Natural killer cell (primary cell): ENCODE results near the gene SOX13. TPM values are rescaled to one million over a fixed set of nuclear protein-coding genes. Genes with fewer than 3 reads are reported as not detected.

Experiments
- ATAC-seq, 3 donors: fragments of 150-1000 bp in 2 of 3; fragments of 200-7000 bp in 1 of 3; cut with Tn5 transposase; 1 replicate in 1 of 3; 2 replicates in 2 of 3; pipeline ENCODE4 v1.10.0; 2021; ENCODE audit warnings: mild to moderate bottlenecking in 2 of 3, moderate library complexity in 2 of 3
- DNase-seq, 2 donors: peaks; one replicate each; pipeline versions ENCODE4 v3.0.0 to v3.0.0-alpha.2; 2013 to 2021; ENCODE audit warnings: mixed read lengths in 1 of 2
- H3K27ac ChIP-seq: one replicate; pipeline ENCODE4 v1.5.1; 2013; ENCODE audit warnings: mild to moderate bottlenecking, low read length
- H3K27me3 ChIP-seq: one replicate; pipeline ENCODE4 v1.6.1; 2013; ENCODE audit warnings: low read length; ENCODE audit not compliant: control insufficient read depth, insufficient read depth
- H3K36me3 ChIP-seq: one replicate; pipeline ENCODE4 v1.6.1; 2013; ENCODE audit warnings: low read length; ENCODE audit not compliant: control insufficient read depth, insufficient read depth
- H3K4me1 ChIP-seq: one replicate; pipeline ENCODE4 v1.6.1; 2013; ENCODE audit warnings: low read length; ENCODE audit not compliant: control insufficient read depth, insufficient read depth
- H3K4me3 ChIP-seq: one replicate; pipeline ENCODE4 v1.5.1; 2013; ENCODE audit warnings: low read length
- H3K9me3 ChIP-seq: one replicate; pipeline ENCODE4 v1.6.1; 2013; ENCODE audit warnings: low read length; ENCODE audit not compliant: control insufficient read depth, insufficient read depth
- H3K27ac Mint-ChIP-seq, 2 donors: one replicate each; pipeline ENCODE4 v1.8.0; 2022; ENCODE audit warnings: mild to moderate bottlenecking in 2 of 2, mixed read lengths in 2 of 2, moderate library complexity in 1 of 2
- H3K27me3 Mint-ChIP-seq, 2 donors: one replicate each; pipeline ENCODE4 v1.8.0; 2022; ENCODE audit warnings: low read depth in 2 of 2, mixed read lengths in 2 of 2
- H3K36me3 Mint-ChIP-seq: one replicate; pipeline ENCODE4 v1.8.0; 2022; ENCODE audit warnings: mixed read lengths
- H3K4me1 Mint-ChIP-seq, 2 donors: one replicate each; pipeline ENCODE4 v1.8.0; 2022; ENCODE audit warnings: mixed read lengths in 2 of 2
- H3K4me3 Mint-ChIP-seq: one replicate; pipeline ENCODE4 v1.8.0; 2022; ENCODE audit warnings: mild to moderate bottlenecking, moderate library complexity, mixed read lengths
- H3K9me3 Mint-ChIP-seq, 2 donors: one replicate each; pipeline ENCODE4 v1.8.0; 2022; ENCODE audit warnings: mixed read lengths in 2 of 2
- CTCF ChIP-seq: fragments of 200-600 bp; IDR thresholded peaks from one replicate; pipeline ENCODE4 v1.8.0; 2022; ENCODE audit warnings: antibody characterized with exemption
- WGBS: methylation state at CpG from one replicate; pipeline ENCODE4 v1.1.7; 2013; ENCODE audit warnings: missing lambda C conversion rate; ENCODE audit not compliant: insufficient coverage; 5-methylcytosine and 5-hydroxymethylcytosine counted together
- intact Hi-C: fragments of 100-400 bp; cut with micrococcal nuclease; formaldehyde crosslinking; loops from one replicate; pipeline ENCODE4 v1.14.2; 2022
- total RNA-seq, 4 donors: library from RNA; stranded (reverse); fragments of 120-200 nt in 1 of 4; gene quantifications; one replicate each; pipeline versions ENCODE4 v1.2.3 to v1.2.4, GENCODE V29; 2013 to 2022

SOX13 gene
- total RNA-seq, 3 donors from 2014 or later (not counting 1 experiment from before 2014, with no cell fraction given), result 27.3 to 44.7 (median 41.4) TPM

GRCh38 chr1:204036882-204037655, 35.8 kb upstream of the SOX13 start:
- Mint-ChIP-seq H3K27ac (no peak overlapping the region), H3K4me1 (no peaks in the 10 kb centered on the region), H3K4me3 (no peak overlapping the region), H3K27me3 (no peaks in the 10 kb centered on the region), H3K9me3 (no peaks in the 10 kb centered on the region), H3K36me3 (no peaks in the 10 kb centered on the region)
- intact Hi-C loops, result no loop called here
- DNase-seq (no peak), ATAC-seq (no peak)
- Histone ChIP-seq H3K27me3 (no peaks in the 10 kb centered on the region), H3K4me3 (no peak overlapping the region), H3K27ac (no peak overlapping the region), H3K36me3 (no peaks in the 10 kb centered on the region), H3K9me3 (no peaks in the 10 kb centered on the region), H3K4me1 (no peaks in the 10 kb centered on the region)
- no peak for TF ChIP-seq CTCF
- 94% methylated on average over 8 of the region's 14 CpGs for WGBS

- no peaks in the 10 kb centered on the region for H3K9me3 Mint-ChIP-seq
- no peaks in the 10 kb centered on the region for H3K27me3 Mint-ChIP-seq
- Histone ChIP-seq H3K4me1 (no peaks in the 10 kb centered on the region), H3K9me3 (no peaks in the 10 kb centered on the region), H3K4me3 (no peak overlapping the region), H3K27ac (no peak overlapping the region), H3K36me3 (no peaks in the 10 kb centered on the region), H3K27me3 (no peaks in the 10 kb centered on the region)
- no peak for TF ChIP-seq CTCF
- H3K27ac Mint-ChIP-seq, result no peak overlapping the region
- no peak overlapping the region for H3K4me3 Mint-ChIP-seq
- H3K36me3 Mint-ChIP-seq, result no peaks in the 10 kb centered on the region
- intact Hi-C loops, result no loop called here
- ATAC-seq (no peak), DNase-seq (no peak)
- 70% methylated on average over 10 of the region's 10 CpGs for WGBS
- H3K4me1 Mint-ChIP-seq, result no peaks in the 10 kb centered on the region
Observed at GRCh38 chr1:204041232-204041767, 31.6 kb upstream of the SOX13 start.

- no peak overlapping the region for H3K27ac Mint-ChIP-seq
- Histone ChIP-seq H3K36me3 (no peaks in the 10 kb centered on the region), H3K27me3 (no peaks in the 10 kb centered on the region), H3K4me3 (no peak overlapping the region), H3K9me3 (no peaks in the 10 kb centered on the region), H3K27ac (no peak overlapping the region), H3K4me1 (no peaks in the 10 kb centered on the region)
- no peak for TF ChIP-seq CTCF
- H3K4me3 Mint-ChIP-seq, result no peak overlapping the region
- H3K4me1 Mint-ChIP-seq, result no peaks in the 10 kb centered on the region
- no peaks in the 10 kb centered on the region for H3K9me3 Mint-ChIP-seq
- no peak for ATAC-seq
- no peaks in the 10 kb centered on the region for H3K27me3 Mint-ChIP-seq
- DNase-seq, result no peak
- no peaks in the 10 kb centered on the region for H3K36me3 Mint-ChIP-seq
- intact Hi-C loops, result no loop called here
- 88% methylated on average over 10 of the region's 10 CpGs for WGBS
Observed at GRCh38 chr1:204041803-204042505, 31.0 kb upstream of the SOX13 start.
